ENCODE measurements around the gene CCN6. TPM values are rescaled to one million over a fixed set of nuclear protein-coding genes. Genes with fewer than 3 reads are reported as not detected.
"Not testable (repeated sequence)": the region's sequence is repeated elsewhere in the genome, so short reads cannot be mapped to it uniquely, and the experiment has no call there.

CCN6 gene
- total RNA-seq, 1 donor from 2014 or later, result not detected

DNA sequence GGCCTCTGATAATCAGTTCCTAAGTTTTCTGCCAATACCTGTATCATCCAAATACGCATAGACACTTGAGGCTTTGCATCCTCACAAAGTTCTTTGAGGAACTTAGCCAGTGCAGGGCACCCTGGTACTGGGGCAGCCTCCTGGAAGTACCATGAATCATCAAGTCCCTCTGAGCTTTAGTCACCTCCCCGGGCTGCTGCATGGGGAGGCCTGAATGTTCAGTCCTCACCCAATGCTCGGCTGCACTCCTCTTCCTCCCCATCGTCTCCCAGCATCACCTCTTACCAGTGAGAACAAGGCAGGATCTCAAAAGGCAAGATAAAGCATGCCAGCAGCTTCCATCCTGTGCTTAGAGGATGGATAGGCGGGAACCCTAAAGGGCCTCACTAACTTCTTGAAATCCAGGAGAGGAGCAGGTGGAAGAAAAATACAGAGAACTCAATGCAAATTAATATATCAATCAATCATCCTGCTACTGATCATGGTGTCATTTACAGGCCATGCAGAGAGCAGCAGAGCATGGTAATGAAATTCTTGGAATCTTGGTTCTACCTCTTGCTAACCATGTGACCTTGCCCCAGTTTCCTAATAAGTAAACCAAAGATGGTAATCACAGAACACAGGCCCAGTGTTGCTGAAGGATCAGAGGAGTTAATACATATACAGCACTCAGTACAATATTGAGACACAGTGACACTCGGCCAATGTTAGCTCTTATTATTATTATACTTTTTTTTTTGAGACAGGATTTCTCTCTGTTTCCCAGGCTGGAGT is 4.7 kb upstream of the CCN6 start:
- FAIRE-seq (no peak), DNase-seq (ENCODE audit: low spot score in 2 of 2) (no peak)

DNA sequence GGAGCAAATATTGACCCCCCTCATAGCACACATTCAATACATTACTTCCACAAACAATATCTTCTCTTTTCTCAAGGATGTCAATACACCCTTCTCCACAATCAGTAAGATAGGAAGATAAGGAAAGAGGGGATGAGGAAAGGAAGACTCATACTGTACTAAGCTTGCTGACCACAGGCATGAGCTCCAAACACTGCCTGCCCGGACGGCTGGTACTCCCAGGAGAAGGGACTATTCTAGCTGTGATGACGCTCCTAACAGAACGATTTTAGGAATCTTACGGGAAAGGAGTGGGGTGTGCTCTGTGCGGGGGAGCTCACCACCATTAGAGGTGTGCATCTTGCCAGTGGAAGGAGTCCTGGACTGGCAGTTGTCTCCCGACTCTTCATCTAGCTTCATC is 3.9 kb upstream of the CCN6 start:
- FAIRE-seq, result no peak
- DNase-seq (ENCODE audit: low spot score in 2 of 2), result no peak

DNA sequence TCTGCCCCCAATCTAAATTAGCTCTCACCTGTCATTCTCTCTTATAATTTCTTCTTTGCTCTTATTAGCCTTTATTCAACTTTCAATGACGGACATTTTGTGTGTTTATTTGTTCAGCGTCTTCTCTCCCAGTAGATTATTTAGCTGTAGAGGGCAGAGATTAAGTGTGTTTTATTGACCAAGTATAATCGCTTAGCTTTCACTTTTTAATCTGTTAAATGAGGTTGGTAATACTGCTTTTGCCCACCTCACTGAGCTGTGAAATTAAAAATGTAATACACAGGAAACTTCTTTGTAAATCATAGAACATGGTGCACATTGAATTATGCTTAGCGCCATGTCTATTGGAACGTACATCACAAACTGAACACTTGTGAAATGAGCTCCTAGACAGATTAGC is 3.5 kb upstream of the CCN6 start:
- FAIRE-seq (no peak), DNase-seq (ENCODE audit: low spot score in 2 of 2) (no peak)

DNA sequence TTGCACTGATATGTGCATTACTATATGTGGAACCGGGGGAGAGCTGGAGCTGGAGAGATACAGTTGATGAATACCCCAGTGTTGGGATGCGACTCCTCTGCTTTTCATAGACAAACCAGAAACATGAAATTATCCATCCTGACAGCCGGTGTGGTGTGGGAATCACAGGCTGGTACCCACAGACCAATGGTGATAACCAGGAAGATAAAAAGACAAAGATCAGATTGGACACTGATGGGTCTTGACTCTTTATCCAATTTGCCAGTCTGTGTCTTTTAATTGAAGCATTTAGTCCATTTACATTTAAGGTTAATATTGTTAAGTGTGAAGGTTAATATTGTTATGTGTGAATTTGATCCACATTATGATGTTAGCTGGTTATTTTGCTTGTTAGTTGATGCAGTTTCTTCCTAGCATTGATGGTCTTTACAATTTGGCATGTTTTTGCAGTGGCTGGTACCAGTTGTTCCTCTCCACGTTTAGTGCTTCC is 2.6 kb upstream of the CCN6 start:
- not testable (repeated sequence) for FAIRE-seq; DNase-seq (ENCODE audit: low spot score in 2 of 2)

DNA sequence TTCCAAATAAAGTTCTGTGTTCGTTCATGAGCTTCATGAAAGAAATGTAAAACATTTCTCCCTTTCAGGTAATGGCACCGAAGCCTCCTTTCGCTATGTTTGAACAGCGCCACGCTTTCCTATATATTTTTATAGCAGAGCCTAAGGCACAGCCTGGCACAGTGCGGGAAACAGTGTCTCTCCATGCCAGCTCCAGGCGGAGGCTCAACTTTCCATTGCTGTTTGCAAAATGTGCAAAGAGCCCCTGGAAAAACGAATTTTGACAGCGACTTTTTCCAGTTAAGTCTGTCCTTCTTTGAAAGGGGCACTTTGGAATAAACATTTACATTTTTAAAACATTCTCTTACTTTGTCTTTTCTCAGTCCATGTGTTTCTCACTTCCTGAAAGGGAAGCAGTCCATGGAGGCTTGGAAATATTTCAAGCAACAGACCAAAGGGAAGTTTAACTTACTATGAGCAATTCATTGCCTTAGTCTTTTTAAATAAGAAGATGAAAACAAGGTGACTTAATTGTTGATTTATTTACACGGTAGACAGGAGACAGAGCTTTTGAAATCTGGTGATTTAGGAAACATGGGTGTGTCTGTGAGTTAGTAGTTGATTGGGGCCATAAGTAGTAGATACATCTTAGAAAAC is 769 bp downstream of the CCN6 start:
- FAIRE-seq (no peak), DNase-seq (ENCODE audit: low spot score in 2 of 2) (no peak)

DNA sequence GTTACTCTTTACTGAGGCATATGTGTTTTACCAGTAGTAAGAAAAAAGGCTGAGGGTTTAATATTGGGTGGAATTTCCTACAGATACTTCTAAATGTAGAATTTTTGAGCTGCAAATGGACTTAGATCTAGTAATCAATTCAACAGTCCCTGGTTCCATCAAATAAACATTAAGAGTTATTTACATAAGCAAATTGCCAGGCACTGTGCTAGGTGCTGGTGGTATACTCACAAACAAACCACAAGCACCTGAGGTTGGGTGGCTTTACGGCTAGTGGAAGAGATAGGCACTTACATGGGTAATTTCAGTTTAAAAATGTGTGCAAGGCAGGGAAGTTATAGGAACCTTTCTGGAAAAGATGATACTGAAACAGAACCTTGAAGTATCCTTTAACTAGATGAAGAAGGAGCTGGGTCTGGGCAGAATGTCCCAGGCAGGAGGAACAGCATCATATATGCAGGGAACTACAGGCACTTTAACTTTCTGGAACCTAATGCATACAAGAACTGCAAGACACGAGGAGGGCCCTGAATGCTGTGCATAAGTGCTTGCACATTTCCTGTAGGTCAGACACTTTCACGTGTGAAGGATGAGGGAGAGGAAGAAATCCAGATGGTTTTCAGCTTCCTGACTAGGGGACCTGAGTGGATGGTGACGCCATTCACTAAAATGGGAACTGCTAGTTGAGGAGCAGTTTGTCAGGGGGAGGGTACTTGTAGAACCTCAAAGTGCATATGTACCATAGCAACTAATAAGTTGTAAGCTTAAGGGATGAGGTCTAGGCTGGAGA is 4.5 kb downstream of the CCN6 start:
- no peak for FAIRE-seq
- no peak for DNase-seq (ENCODE audit: low spot score in 2 of 2)

DNA sequence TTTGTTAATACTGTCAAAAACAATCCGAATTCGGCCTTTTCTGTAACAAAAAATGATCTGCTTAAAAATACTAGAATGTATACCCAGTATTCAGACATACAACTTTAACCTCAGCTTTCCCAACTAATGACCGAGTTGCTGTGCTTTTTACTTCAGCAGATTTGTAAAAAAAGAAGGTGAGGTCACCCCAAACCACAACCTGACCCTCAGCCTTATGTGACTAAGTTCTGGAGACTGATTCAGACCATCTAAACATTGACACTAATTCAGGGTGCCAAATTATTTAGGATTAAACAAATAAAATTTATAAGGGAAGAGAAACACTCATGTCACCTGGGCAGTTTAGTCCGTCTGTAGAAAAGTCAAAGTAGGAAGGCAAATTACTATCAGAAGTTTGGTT is 7.7 kb downstream of the CCN6 start:
- DNase-seq (ENCODE audit: low spot score in 2 of 2) (no peak), FAIRE-seq (no peak)

DNA sequence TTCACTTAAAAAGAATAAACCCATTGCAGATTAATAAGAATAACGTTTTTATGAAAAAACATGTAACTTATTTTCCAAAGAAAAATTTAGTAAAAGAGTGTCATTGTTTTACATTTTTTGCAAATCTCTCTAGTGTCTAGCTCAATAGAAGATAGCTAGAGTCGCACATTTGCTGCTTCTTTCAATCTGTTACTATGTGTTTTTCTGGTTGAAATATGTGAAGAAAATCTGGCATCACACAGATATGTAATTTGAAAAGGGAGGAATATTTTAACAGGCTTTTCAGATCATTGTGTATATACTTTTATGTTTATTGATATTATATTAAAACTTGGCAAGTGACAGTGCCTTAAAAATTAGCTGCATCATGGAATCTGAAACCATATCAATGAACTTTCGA is 9.1 kb downstream of the CCN6 start:
- FAIRE-seq, result no peak

DNA sequence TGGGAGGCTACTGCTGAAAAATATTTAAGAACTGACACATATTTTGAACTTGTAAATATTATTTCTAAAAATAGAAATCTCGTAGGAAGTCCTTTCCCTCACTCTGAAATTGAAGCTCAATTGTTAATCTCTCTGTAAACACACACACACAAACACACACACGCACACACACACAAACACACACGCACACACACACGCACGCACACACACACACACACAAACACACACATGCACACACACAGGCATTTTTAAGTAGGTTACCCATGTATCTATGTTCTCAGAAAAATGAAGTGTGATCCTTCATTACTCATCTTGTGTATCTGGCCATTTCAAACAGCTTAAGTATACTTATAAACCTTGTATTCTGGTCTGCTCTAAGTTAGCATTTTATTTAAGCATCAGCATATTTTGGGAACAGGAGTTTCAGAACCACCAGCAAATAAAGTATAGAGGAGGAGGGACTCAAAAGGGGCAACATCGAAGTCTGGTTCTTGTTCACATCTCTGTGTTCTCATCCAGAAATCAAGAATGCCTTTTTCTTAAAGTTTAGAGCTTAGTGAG is 11.6 kb downstream of the CCN6 start:
- DNase-seq (ENCODE audit: low spot score in 2 of 2), result no peak
- FAIRE-seq, result no peak

More for the DNA sequence above, 9.1 kb downstream of the CCN6 start:
- DNase-seq (ENCODE audit: low spot score in 2 of 2), result no peak

DNA sequence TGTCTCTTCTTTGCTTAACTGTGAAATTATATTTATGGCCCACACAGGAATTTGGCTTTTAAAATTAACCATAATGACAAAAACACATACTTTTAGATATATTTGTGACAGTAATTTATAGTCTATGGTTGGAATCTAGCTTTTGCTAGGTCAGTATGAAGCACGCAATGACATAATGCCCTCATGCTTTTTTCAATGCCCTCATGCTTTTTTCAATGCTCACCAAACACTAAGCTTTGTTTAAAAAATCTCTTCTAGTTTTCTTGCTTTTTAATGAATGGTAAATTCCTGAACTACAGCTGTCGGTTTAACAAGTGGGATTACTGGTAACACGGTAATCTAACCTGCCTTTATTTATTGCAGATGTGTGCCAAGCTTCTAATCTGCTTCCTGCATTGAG is 12.7 kb downstream of the CCN6 start:
- DNase-seq (ENCODE audit: low spot score in 2 of 2) (no peak), FAIRE-seq (no peak)

DNA sequence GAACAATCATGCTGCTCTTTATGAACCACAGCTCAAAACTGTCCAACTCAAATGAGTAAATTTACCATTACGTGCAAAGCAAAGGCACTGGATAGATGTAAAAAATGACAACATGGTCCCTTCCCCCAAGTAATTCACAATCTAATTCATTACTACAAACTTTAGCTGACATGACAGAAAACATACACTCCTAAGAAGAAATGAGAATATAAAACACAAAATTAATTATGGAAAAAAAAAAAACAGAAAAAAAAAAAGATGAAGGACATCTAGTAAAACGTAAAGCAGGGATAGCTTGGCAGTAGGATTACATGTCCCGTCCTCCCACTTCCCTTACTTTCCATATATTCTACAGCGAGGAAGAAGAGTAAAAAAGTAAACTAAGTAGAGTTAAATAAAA is 27.7 kb downstream of the CCN6 start:
- DNase-seq (ENCODE audit: low spot score in 2 of 2), result no peak
- no peak for FAIRE-seq

DNA sequence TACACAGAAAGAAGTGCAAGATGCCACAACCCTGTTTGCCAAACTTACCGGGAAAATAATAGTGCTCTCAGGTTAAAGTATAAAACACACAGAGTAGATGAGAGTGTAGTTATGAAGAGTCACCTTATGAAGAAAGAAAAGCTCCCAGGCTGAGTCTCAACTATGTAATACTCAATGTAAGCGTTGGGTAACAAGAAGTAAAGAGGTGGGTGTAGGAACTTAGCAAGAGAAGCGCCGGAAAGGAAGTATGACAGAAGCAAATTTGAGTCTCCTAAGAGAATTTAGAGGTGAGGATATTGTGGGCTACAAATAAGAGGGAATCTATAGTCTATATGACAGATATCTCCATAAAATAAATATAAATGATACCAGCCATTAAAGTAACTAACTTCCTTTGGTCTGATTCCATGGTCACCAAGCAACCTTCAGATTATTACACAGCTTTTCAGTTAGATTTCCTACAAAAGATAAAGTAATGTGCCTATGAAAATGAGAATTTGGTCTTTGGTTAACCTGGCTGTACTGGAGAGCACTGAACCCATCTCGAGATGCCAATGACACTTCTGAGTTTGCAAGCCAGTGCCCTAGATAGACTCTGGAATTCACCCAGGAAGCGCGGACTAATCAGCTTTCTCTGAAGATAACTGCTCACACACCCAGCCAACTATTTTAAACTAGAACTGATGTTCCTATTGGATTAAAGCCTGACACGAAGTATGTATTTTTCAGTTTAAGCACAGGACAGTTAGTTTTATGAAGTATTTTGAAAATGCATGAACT is 31.6 kb downstream of the CCN6 start:
- FAIRE-seq (no peak), DNase-seq (ENCODE audit: low spot score in 2 of 2) (no peak)

DNA sequence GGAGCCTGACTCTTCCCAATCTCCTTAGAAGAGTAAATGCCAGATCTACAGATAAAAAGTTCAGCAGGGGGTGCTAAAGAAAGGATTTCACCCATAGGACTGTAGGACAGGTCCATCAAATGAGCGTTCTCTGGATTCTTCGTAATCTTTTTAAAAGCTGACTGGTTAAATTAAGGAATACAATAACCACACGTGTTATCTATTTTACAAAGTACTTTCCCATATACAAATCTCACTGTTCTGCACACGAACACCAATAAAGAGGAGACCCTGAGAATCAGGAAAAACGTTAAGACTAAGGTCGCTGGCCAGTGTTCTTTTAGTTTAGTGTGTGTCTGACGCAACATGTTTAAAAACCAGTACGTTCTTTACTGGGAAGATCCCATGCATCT is 32.8 kb downstream of the CCN6 start:
- peak in 1 of 2 donors; percentile 23 for DNase-seq (ENCODE audit: low spot score in 2 of 2)
- no peak for FAIRE-seq

DNA sequence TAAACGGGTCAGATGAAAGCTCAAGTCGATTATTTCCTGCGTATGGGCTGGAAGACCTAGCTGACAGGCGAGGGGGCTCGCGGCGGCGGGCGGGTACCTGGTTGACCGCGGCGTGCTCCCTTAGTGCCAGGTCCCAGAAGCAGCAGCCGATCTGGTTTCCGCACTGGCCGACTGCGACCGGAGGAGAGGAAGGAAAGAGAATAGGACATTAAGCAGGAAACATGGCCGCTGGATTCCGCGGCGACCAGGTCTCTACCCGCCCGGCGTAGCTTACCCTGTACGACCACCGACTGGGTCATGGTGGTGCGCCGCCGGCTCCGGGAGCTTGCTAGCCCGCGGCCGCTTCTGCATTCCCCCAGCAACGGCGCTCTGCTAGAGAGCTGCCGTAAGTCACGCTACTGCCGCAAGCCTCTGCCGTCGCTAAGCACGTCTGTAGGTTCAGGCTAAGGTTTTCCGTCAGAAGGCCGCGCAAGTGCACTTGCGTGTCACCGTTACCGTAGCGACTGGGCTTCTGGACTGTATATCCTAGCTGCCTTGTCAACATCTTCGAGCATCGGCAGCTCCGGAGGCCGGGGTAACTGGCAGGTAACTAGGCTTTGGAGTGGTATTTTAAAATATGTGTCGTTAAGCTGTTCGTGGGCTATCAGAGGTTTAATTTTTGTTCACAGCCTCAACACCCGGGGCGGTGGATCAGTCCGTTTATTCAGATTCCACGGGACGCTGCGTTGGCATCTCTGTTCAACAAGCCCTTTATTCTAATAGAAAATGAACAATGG is 33.4 kb downstream of the CCN6 start, which contains the start of the genes FAM229B and TUBE1:
FAM229B (plus strand) TSS at position 456 of the 776 bp plus-strand sequence. CDS start 11,693 bp downstream, outside the sequence.
TUBE1 (minus strand) TSS at position 347 of the 776 bp plus-strand sequence; CDS start at position 299, 48 bp downstream.
- DNase-seq (ENCODE audit: low spot score in 2 of 2), result peak; percentile 49 to 67
- no peak for FAIRE-seq

DNA sequence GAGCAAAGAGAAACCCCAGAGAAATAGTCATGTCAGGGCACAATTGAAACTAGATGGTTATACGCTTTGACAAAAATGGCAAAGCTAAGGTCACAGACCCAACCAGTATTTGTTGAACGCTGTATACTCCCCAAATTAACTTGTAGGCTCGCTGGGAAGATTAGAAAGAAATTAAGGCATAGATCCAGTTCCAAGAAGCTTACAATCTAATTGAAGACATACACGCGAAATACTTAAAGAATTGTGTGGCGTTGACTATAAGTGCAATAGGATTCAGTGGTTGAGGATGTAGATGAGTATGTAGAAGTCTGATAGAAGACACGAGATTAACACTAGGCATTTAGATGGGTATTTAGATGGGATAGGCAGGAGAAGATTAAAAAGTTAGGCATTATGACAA is 34.0 kb downstream of the CCN6 start:
- DNase-seq (ENCODE audit: low spot score in 2 of 2) (no peak), FAIRE-seq (no peak)

DNA sequence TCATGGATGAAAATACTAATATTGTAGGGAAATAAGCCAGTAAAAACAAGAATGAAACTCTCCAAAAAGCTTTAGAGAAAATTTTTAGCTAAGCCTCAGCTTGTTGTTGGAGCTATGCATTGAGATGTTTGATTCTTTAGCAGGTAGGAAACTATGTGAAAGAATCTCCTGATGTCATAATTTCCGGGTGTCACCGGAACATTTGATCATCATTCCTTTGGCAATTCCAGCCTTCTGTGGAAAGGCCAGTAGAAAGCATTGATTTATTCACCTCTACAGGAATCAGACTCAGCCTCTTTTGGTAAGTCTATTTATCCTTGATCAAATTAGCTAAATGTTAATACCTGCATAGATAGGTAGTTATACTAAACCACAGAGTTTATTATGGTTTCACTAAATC is 43.0 kb downstream of the CCN6 start:
- no peak for DNase-seq (ENCODE audit: low spot score in 2 of 2)
- FAIRE-seq, result no peak

DNA sequence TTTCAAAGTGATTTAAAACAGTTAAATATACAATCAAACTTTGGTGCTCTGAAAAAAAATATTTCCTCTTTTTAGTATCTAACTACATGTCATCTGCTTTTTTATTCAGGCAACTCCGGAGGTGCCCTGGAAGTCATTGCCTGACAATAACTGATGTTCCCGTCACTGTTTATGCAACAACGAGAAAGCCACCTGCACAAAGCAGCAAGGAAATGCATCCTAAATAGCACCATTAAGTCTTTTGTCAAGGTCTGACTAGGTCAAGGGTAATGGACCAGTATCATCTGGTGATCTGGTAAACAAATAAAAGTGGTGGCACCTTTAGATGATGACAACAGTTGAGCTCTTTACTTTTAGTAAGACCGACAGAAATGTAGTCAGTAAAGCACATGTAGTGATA is 46.7 kb downstream of the CCN6 start:
- DNase-seq (ENCODE audit: low spot score in 2 of 2), result no peak
- no peak for FAIRE-seq

DNA sequence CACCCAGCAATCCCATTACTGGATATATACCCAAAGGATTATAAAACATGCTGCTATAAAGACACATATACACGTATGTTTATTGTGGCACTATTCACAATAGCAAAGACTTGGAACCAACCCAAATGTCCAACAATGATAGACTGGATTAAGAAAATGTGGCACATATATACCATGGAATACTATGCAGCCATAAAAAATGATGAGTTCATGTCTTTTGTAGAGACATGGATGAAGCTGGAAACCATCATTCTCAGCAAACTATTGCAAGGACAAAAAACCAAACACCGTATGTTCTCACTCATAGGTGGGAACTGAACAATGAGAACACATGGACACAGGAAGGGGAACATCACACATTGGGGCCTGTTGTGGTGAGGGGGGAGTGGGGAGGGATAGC is 52.1 kb downstream of the CCN6 start:
- not testable (repeated sequence) for DNase-seq (ENCODE audit: low spot score in 2 of 2); FAIRE-seq

DNA sequence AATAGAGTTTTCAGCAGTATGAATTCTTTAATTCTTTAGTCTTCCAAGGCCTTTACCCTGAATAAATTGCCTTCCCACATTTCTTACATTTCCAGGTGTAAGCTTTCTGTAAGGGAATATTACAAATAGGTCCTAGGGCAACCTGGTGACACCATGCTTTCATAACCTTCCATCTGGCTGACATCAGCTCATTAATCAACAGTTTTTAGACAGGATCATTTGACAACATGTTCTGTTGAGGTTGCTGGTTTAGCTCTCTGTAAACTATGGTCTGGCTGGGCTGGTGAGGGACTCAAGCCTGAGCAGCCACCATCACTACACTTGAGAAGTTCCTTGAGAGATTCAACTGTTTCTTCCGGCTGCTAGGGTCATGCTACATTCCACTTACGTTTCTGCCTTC is 52.7 kb downstream of the CCN6 start:
- DNase-seq (ENCODE audit: low spot score in 2 of 2) (no peak), FAIRE-seq (no peak)
